Coronary artery (tissue), 2 donors: ENCODE data around the gene GDAP2.
A peak's percentile ranks its signal among the peaks of the same experiment; 100 is the strongest.

Source experiments
- DNase-seq: peaks from one replicate; pipeline ENCODE4 v3.0.0-alpha.2; 2017; ENCODE audit warnings: low spot score
- H3K27ac ChIP-seq, 2 donors: fragments of 200-600 bp; sonication (generic); one replicate each; pipeline ENCODE4 v1.5.1; 2016 to 2019
- H3K4me3 ChIP-seq: fragments of 200-600 bp; sonication (generic); 2 replicates; pipeline ENCODE4 v1.5.1; 2016; ENCODE audit warnings: mild to moderate bottlenecking, moderate library complexity
- CTCF ChIP-seq: fragments of 200-600 bp; sonication (generic); IDR thresholded peaks from one replicate; pipeline ENCODE4 v1.5.1; 2019; ENCODE audit warnings: antibody characterized with exemption

Gene GDAP2

DNA sequence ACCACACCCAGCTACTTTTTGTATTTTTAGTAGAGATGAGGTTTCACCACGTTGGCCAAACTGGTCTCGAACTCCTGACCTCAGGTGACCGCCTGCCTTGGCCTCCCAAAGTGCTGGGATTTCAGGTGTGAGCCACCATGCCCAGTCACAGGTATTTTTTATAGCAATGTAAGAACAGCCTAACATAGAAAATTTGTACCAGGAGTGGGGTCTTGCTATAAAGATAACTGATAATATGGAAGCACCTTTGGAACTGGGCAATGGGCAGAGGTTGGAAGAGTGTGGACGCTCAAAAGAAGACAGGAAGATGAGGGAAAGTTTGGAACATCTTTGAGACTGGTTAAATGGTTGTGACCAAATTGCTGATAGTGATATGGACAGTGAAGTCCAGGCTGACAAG, 99.2 kb downstream of the GDAP2 start:
- no peak for DNase-seq
- no peak overlapping the region for H3K27ac ChIP-seq
- TF ChIP-seq CTCF, result no peak
- H3K4me3 ChIP-seq, result no peak overlapping the region

DNA sequence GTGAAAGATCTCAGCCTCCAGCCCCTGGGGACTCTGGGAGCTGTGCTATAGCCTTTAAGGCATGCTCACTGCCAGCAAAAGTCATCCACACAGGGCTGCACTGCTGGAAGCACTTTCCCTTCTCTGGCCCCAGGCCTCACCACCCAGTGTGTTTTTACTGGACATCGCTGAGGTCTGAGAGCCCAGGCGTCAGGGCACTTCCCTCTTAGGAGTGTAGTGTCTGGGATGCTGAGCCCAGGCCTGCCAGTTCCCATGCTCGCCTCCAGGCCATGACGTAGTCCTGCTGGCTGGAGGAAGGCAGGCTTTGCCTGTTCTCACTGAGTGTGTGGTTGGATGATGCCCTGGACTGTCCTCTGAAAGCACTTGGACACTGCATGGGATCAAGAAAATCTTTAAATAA, 101.2 kb downstream of the GDAP2 start:
- no peak overlapping the region for H3K4me3 ChIP-seq
- H3K27ac ChIP-seq, result peak overlapping the region; percentile 77 to 82
- no peak for TF ChIP-seq CTCF
- peak; percentile 90 for DNase-seq

- TF ChIP-seq CTCF, result no peak
- Histone ChIP-seq H3K4me3 (no peak overlapping the region), H3K27ac (peak overlapping the region; percentile 56 to 82)
- DNase-seq, result no peak
Observed at GRCh38 chr1:117826540-117827078, 102.8 kb downstream of the GDAP2 start.

- peak overlapping the region; percentile 56 to 82 for H3K27ac ChIP-seq
- TF ChIP-seq CTCF, result no peak
Observed at GRCh38 chr1:117826119-117826518, 103.3 kb downstream of the GDAP2 start.

GRCh38 chr1:117825414-117825813, 104.0 kb downstream of the GDAP2 start:
- H3K27ac ChIP-seq, result peak overlapping the region; percentile 56 to 82
- DNase-seq, result no peak
- H3K4me3 ChIP-seq, result no peak overlapping the region
- no peak for TF ChIP-seq CTCF

More at GRCh38 chr1:117826119-117826518, 103.3 kb downstream of the GDAP2 start:
- DNase-seq, result no peak
- no peak overlapping the region for H3K4me3 ChIP-seq

DNA sequence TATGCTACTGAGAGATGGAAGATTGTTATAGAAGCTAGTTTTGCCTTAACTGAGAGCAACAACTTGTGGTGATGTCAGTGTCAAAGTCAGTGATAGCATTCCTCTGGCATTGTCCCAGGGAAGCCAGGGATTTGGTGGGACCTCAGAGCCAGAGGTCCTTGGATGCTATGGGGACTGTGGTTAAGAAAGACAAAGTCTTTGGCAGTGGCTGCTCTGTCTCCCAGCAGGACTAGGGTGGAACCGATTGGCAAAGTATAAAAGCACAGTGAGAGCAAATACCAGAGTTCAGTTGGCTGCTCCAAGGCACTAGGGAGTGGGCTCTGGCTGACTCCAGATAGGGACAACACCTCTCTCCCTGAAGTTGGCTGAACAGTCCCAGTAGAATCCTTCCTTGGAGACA, 104.8 kb downstream of the GDAP2 start:
- H3K4me3 ChIP-seq, result no peak overlapping the region
- DNase-seq, result no peak
- TF ChIP-seq CTCF, result no peak
- H3K27ac ChIP-seq, result peak overlapping the region; percentile 56 to 82

DNA sequence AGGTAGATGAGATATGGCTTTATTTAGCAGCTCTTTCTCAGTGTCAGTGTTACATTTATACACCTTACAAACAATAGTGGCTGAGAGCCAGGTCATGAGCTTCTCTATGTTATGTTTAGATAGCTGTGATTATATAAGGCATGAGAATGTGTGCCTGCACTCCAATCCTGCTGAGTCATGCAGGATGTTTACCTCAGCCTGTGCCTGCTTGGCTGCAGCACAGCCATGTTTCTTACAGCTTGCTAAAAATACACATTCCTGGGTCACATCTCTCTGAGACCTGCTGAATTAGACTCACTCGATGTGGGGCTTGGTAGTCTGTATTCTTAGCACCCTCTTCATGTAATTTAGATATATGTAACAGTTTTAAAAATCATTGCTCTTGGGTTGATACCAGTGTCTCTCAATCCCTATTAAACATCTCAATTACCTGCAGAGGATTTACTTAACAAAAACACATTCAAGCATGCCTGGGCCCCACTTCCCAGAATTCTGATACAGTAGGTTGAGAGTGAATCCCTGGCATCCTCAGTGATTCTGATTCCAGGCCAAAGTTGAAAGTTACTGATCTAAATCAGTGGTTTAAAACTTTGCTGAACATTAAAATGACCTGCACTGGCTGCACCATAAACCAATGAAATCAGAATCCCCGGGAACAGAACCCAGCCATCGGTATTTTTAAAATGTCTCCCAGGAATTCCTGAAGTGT, 107.5 kb downstream of the GDAP2 start:
- H3K27ac ChIP-seq, result peak overlapping the region; percentile 27 to 77
- no peak for TF ChIP-seq CTCF
- DNase-seq, result no peak

More for the DNA sequence above, 107.5 kb downstream of the GDAP2 start:
- H3K4me3 ChIP-seq, result no peak overlapping the region
